GM21576 (cell line): ENCODE results near the gene RALGAPA2.
A peak's percentile ranks its signal among the peaks of the same experiment; 100 is the strongest.
"Not testable (repeated sequence)": the region's sequence is repeated elsewhere in the genome, so short reads cannot be mapped to it uniquely, and the experiment has no call there.

Experiments used
- ATAC-seq: cut with Tn5 transposase; IDR thresholded peaks from one replicate; pipeline ENCODE4 v1.9.1; 2021; ENCODE audit warnings: mild to moderate bottlenecking, moderate library complexity; ENCODE audit not compliant: unreplicated experiment

RALGAPA2 gene

GRCh38 chr20:20547221-20547875 is 165.1 kb downstream of the RALGAPA2 start:
- no peak for ATAC-seq

DNA sequence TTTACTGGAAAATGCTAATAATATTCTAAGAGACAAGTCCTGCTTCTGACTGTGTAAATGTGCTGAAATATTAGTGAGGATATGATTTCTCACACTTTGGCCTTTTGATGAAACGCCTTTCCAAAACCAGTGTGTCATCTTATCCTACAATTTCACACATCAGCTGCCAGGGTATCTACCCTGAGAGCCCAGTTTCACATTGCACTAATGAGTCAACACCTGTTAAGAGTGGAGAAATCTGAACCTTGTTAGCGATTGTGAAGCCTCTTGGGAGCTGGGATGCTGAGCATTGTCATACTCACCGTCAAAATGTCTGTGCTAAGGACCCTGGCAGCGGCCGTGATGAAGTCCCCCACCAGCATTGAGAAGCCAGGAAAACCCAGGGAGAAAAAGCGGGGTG is 166.0 kb downstream of the RALGAPA2 start:
- no peak for ATAC-seq

DNA sequence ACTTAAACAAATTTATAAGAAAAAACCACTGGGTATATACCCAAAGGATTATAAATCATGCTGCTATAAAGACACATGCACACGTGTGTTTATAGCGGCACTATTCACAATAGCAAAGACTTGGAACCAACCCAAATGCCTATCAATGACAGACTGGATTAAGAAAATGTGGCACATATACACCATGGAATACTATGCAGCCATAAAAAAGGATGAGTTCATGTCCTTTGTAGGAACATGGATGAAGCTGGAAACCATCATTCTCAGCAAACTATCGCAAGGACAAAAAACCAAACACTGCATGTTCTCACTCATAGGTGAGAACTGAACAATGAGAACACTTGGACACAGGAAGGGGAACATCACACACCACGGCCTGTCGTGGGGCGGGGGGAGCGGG is 169.1 kb downstream of the RALGAPA2 start:
- ATAC-seq: not testable (repeated sequence)

GRCh38 chr20:20536240-20536933 is 176.1 kb downstream of the RALGAPA2 start:
- no peak for ATAC-seq

GRCh38 chr20:20535051-20535450 is 177.4 kb downstream of the RALGAPA2 start:
- no peak for ATAC-seq

DNA sequence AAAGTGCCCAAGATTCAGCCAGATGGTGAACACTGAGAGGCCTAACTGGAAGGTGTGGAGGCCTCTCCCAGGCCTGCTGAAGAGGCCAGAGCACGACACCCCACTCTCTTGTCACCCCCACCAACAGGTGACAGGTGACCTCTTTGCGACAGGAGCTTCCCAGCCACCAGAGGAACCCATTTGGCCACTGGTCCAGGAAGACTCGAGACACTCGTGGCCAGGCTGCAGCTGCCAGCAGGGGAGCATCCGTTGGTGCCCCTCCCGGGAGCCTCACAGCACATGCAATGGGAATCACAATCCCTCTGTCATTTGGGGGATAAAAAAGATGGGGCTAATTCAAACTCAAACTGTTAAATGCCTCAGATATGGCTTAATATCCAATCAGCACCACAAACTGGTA is 181.2 kb downstream of the RALGAPA2 start:
- ATAC-seq: no peak

- no peak for ATAC-seq
Measured at GRCh38 chr20:20530428-20531151, 181.9 kb downstream of the RALGAPA2 start.

DNA sequence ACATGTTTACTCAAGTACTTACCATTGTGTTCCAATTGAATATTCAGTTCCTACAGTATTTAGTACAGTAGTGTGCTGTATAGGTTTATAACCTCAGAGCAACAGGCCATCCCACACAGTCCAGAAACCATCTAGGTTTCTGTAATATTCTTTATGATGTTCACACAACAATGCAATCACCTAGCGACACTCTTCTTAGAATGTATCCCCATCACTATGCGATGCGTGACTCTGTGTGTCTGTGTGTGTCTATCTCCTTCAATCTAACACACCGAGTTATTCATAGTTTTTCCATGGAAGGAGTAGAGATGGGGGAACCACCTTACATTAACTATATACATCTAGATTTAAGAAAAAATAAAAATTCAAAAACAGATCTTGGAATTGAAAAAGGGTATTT is 182.8 kb downstream of the RALGAPA2 start:
- no peak for ATAC-seq

DNA sequence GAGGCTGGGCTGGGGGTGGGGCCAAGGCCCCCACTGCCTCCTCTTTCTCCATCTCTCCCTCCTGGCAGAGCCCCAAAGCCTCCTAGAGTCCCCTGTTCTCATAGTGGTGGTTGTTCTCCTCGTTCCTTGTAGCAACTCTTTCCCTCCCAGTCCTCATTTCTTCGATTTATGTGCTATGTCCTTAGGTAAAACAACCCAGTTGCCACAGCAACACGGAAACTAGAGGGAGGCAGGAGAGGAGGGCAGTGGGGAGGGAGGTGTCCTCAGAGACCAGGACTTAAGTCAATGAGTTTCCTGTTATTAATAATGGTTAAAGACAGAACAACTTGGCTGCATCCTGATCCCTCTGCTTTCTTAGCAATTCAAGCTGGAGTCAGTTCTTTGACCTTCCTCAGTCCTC is 183.6 kb downstream of the RALGAPA2 start:
- ATAC-seq: no peak

DNA sequence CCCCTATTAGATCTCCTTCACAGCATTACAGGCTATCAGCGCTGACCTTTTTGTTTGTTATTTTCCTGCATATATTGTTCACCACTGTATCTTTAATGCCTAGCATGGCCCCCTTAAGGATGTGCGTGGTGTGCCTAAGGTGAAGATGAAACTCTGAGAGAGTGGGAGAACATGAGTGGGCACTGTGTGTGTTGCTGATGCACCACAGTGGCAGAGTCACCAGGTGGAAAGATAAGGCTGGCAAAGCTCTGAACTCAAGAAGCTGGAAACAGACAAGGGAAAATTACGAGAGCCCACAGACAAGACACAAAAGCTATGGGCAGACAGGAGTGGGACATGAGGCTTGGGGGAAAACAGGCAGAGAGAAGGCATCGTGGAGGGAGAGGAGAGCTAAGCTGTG is 184.8 kb downstream of the RALGAPA2 start:
- no peak for ATAC-seq

- no peak for ATAC-seq
Measured at GRCh38 chr20:20525756-20526155, 186.7 kb downstream of the RALGAPA2 start.

DNA sequence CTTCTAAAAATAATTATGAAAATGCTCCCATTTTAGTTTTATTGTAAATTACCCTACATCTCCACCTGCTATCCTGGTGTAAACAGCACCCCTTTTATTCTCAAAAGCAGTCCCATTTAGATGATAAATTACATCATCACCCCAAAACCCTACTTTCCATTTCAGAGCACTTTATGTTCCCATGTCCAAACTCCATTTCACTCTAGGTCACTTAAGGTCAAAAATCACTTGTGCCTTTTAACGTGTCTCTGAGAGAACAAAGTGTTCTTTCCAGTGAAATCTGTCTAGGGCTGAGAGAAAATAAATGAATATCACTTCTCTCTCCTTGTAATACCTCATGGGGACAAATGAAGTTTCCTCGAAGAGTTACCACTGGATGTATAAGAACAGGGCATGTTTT is 187.2 kb downstream of the RALGAPA2 start:
- no peak for ATAC-seq

GRCh38 chr20:20524756-20525155 is 187.7 kb downstream of the RALGAPA2 start:
- no peak for ATAC-seq

- ATAC-seq: no peak
Measured at GRCh38 chr20:20521736-20522135, 190.7 kb downstream of the RALGAPA2 start.

GRCh38 chr20:20520776-20521175 is 191.7 kb downstream of the RALGAPA2 start:
- ATAC-seq: no peak

- no peak for ATAC-seq
Measured at GRCh38 chr20:20519269-20519668, 193.2 kb downstream of the RALGAPA2 start.

DNA sequence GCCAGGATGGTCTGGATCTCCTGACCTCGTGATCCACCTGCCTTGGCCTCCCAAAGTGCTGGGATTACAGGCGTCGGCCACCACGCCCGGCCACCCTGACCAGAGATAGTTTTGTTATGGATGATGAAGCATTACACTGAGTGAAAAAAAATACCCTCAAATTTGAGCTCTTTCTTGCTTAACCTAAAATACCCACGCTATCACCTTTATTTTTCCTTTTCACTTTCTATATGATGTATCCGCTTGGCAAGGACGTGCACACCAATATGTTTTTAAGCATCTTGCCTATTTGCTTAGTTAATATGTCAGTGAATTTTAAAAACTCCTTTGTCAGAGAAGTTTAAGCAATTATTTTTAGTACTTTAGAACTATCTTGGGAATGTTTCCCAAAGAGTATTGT is 194.2 kb downstream of the RALGAPA2 start:
- ATAC-seq: no peak

- no peak for ATAC-seq
Measured at GRCh38 chr20:20517296-20517695, 195.1 kb downstream of the RALGAPA2 start.

DNA sequence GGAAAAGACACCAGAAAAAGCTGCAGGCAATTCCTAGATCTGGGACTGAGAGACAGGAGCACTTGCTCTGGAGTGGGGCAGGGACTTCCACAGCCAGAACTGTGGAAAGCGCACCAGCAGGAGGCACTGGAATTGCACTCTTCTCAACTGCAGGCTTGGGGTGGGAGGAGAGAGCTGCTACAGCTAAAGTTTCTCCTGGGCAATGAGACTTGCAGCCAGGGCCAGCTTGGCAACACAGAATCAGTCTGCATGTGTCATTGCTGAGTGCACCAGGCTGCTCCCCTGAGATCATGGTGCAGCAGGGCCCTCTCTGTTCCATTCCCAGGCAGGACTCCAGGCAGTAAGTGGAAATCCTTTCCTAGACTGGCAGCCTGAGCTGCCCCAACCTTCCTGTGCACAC is 198.7 kb downstream of the RALGAPA2 start:
- ATAC-seq: no peak

GRCh38 chr20:20505554-20505953 is 206.9 kb downstream of the RALGAPA2 start:
- ATAC-seq: peak; percentile 76

DNA sequence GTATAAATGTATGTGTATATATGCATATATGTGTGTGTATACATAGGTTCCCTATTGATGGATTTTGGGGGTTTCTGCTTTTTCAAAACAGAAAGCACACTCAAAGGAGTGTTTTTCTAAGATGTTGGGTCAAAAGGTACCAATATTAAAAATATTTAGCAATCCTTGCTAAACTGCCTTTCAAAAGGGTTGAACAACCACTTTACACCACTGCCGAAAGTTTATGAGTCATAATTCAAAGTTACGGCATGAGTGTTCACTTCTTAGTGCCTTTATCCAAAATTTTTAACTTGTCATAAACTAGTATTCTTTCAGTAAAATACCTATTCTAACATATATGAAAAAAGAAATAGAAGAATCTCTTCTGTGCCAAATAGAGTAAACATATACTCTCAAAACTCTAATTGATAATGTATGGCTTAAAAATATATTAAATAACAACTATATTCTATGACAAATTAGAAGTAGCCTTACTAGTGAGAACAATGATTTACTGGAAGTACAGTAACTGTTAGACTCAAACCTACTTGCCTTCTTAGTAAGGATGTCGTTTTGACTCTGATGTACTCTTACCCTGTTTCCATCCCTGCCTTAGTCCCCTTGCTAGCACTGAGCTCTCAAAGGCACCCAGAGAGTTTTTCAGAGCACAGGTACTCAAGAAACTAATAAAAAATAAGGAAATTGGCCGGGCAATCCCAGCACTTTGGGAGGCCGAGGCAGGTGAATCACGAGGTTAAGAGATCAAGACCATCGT is 208.5 kb downstream of the RALGAPA2 start:
- no peak for ATAC-seq
